K562 (cell line): ENCODE results near the gene NANS. TPM values are rescaled to one million over a fixed set of nuclear protein-coding genes. Genes with fewer than 3 reads are reported as not detected.
A peak's percentile ranks its signal among the peaks of the same experiment; 100 is the strongest.

Source experiments
- ATAC-seq: fragments of 200-7000 bp; cut with Tn5 transposase; 3 replicates; pipeline ENCODE4 v1.9.1; 2020; ENCODE audit warnings: moderate library complexity
- BruUV-seq: library from RNA; stranded (reverse); fragments of 400-500 nt; replicated peaks from 2 replicates; lab custom pipeline; 2021; lab: Mats Ljungman, UMichigan
- CTCF ChIA-PET: fragments of 300-600 bp; formaldehyde crosslinking; extraction: SDS; loops from one replicate; lab custom pipeline; 2021; ENCODE audit warnings: low intra/inter-chr PET ratio; lab: Yijun Ruan, JAX
- POLR2A ChIA-PET: fragments of 300-600, 350-650 bp; sonication (Branson Sonifier 250); formaldehyde crosslinking; extraction: SDS; loops from one replicate; lab custom pipeline; 2021; ENCODE audit warnings: antibody characterized with exemption, inconsistent platforms; lab: Yijun Ruan, JAX
- DNase-seq, 4 experiments: peaks; one replicate each; pipeline versions ENCODE4 v3.0.0 to v3.0.0-alpha.2; 2011 to 2018; ENCODE audit warnings: low spot score in 3 of 4, mixed read lengths in 3 of 4; ENCODE audit errors: extremely low read depth in 1 of 4
- FAIRE-seq: peaks from 2 replicates; lab custom pipeline; 2011; peaks lifted over from hg19 to GRCh38; lab: Jason Lieb, UNC
- H2AFZ ChIP-seq: 2 replicates; pipeline ENCODE4 v1.6.0; 2011; ENCODE audit warnings: low read depth, low read length, control low read depth, inconsistent platforms
- H3K27ac ChIP-seq: fragments of 200-600 bp; 3 replicates; pipeline ENCODE4 v1.8.0; 2011; ENCODE audit warnings: low read depth, mild to moderate bottlenecking, control low read depth, inconsistent platforms, low read length, moderate library complexity, mixed read lengths; ENCODE audit errors: extremely low read depth
- H3K27me3 ChIP-seq, 2 experiments: fragments of 300-600 bp in 1 of 2; 2 replicates in 1 of 2; 3 replicates in 1 of 2; pipeline versions ENCODE4 v1.6.0 to v1.8.0; 2011; ENCODE audit warnings: inconsistent platforms in 2 of 2, low read length in 2 of 2, mild to moderate bottlenecking in 1 of 2, mixed read lengths in 1 of 2, moderate library complexity in 1 of 2; ENCODE audit not compliant: control insufficient read depth in 2 of 2, insufficient read depth in 2 of 2
- H3K36me3 ChIP-seq: fragments of 300-600 bp; 3 replicates; pipeline ENCODE4 v1.8.0; 2011; ENCODE audit warnings: mild to moderate bottlenecking, low read length, inconsistent platforms; ENCODE audit not compliant: control insufficient read depth, insufficient read depth
- H3K4me1 ChIP-seq, 2 experiments: fragments of 200-600 bp in 1 of 2; replicated peaks in 1 of 2; 2 replicates in 1 of 2; 3 replicates in 1 of 2; pipeline versions ENCODE4 v1.5.1 to v1.8.0; 2011; ENCODE audit warnings: inconsistent platforms in 2 of 2, low read length in 2 of 2, mild to moderate bottlenecking in 1 of 2, mixed read lengths in 1 of 2, moderate library complexity in 1 of 2; ENCODE audit not compliant: control insufficient read depth in 2 of 2, insufficient read depth in 2 of 2
- H3K4me2 ChIP-seq: 2 replicates; pipeline ENCODE4 v1.6.1; 2011; ENCODE audit warnings: low read length, control low read depth, inconsistent platforms, mixed read lengths; ENCODE audit not compliant: insufficient read depth
- H3K4me3 ChIP-seq: fragments of 200-600 bp; sonication (generic), shearing (Covaris generic); 2 replicates; pipeline ENCODE4 v1.5.1; 2016; ENCODE audit warnings: control low read depth, inconsistent platforms
- H3K79me2 ChIP-seq: fragments of 200-600 bp; 3 replicates; pipeline ENCODE4 v1.8.0; 2011; ENCODE audit warnings: low read length, inconsistent platforms; ENCODE audit not compliant: control insufficient read depth, insufficient read depth
- H3K9ac ChIP-seq, 2 experiments: 2 replicates each; pipeline versions ENCODE4 v1.6.0 to v1.6.1; 2011; ENCODE audit warnings: low read depth in 2 of 2, low read length in 2 of 2, control low read depth in 1 of 2, inconsistent platforms in 1 of 2, mild to moderate bottlenecking in 1 of 2, mixed read lengths in 1 of 2; ENCODE audit not compliant: insufficient read depth in 1 of 2
- H3K9me1 ChIP-seq: one replicate; pipeline ENCODE4 v1.6.0; 2011; ENCODE audit warnings: inconsistent platforms, mild to moderate bottlenecking, low read length, moderate library complexity; ENCODE audit not compliant: control insufficient read depth, insufficient read depth
- H3K9me3 ChIP-seq: replicated peaks from 2 replicates; pipeline ENCODE4 v1.5.1; 2011; ENCODE audit warnings: low read depth, low read length, inconsistent platforms; ENCODE audit not compliant: control insufficient read depth, insufficient read depth
- H4K20me1 ChIP-seq: replicated peaks from 2 replicates; pipeline ENCODE4 v1.6.1; 2011; ENCODE audit warnings: low read length, inconsistent platforms, mixed read lengths; ENCODE audit not compliant: control insufficient read depth, insufficient read depth
- ATF7 ChIP-seq: fragments of 450-650 bp; IDR thresholded peaks from 2 replicates; pipeline ENCODE4 v1.7.1; 2014; ENCODE audit warnings: mild to moderate bottlenecking, moderate library complexity
- CBX3 ChIP-seq, 2 experiments: IDR thresholded peaks; 1 replicate in 1 of 2; 2 replicates in 1 of 2; pipeline ENCODE4 v1.6.1; 2012; ENCODE audit warnings: inconsistent platforms in 2 of 2, low read length in 2 of 2, borderline replicate concordance in 1 of 2, control low read depth in 1 of 2
- ETS2 ChIP-seq: IDR thresholded peaks from 2 replicates; pipeline ENCODE4 v1.6.1; 2016; ENCODE audit warnings: borderline replicate concordance, missing genetic modification characterization, mild to moderate bottlenecking, moderate library complexity, missing compliant biosample characterization; ENCODE audit not compliant: poor library complexity, severe bottlenecking
- FOXJ3 ChIP-seq: sonication (generic); formaldehyde crosslinking; IDR thresholded peaks from 2 replicates; pipeline ENCODE4 v1.4.0; 2020; ENCODE audit warnings: mild to moderate bottlenecking, missing genetic modification reagents
- HMG20A ChIP-seq: fragments of 450-650 bp; formaldehyde crosslinking; conservative IDR thresholded peaks from 2 replicates; pipeline ENCODE4 v1.4.0; 2020; ENCODE audit warnings: mild to moderate bottlenecking, mixed read lengths
- KLF6 ChIP-seq: fragments of 250-450 bp; sonication (Bioruptor Pico); IDR thresholded peaks from 2 replicates; pipeline ENCODE4 v1.4.0; 2020; ENCODE audit warnings: mild to moderate bottlenecking, moderate library complexity, borderline replicate concordance
- NR2C1 ChIP-seq, 2 experiments: fragments of 450-650 bp; IDR thresholded peaks; 2 replicates each; pipeline ENCODE4 v1.6.1; 2017; ENCODE audit warnings: mild to moderate bottlenecking in 2 of 2, antibody characterized with exemption in 1 of 2, inconsistent platforms in 1 of 2, missing compliant biosample characterization in 1 of 2, missing genetic modification characterization in 1 of 2
- POLR2H ChIP-seq: IDR thresholded peaks from 2 replicates; pipeline ENCODE4 v1.6.1; 2016; ENCODE audit warnings: missing genetic modification characterization, low read depth, mild to moderate bottlenecking, control low read depth, missing compliant biosample characterization, moderate library complexity
- TCF7 ChIP-seq: sonication (generic); IDR thresholded peaks from 2 replicates; pipeline ENCODE4 v1.6.1; 2016; ENCODE audit warnings: antibody characterized with exemption, borderline replicate concordance
- ZBED1 ChIP-seq: IDR thresholded peaks from 2 replicates; pipeline ENCODE4 v1.6.1; 2014
- ZC3H4 ChIP-seq: sonication (generic); formaldehyde crosslinking; IDR thresholded peaks from 2 replicates; pipeline ENCODE4 v1.9.0; 2021; ENCODE audit warnings: missing genetic modification reagents, borderline replicate concordance
- ZFPM2 ChIP-seq: fragments of 250-450 bp; sonication (Bioruptor Pico); IDR thresholded peaks from 2 replicates; pipeline ENCODE4 v1.5.1; 2022; ENCODE audit warnings: mild to moderate bottlenecking
- WGBS: fragments of 100-300 bp; shearing (Covaris generic); methylation state at CpG from one replicate; pipeline ENCODE4 v1.1.6; 2016; ENCODE audit warnings: low coverage, mixed read lengths; ENCODE audit not compliant: insufficient coverage; ENCODE audit errors: missing lambda C conversion rate; 5-methylcytosine and 5-hydroxymethylcytosine counted together
- in situ Hi-C: fragments of 300-500 bp; cut with MboI; formaldehyde crosslinking; loops from 4 replicates; pipeline ENCODE4 v1.15.0; 2018; ENCODE audit warnings: inconsistent platforms, mixed read lengths
- intact Hi-C: fragments of 100-400 bp; cut with micrococcal nuclease; formaldehyde crosslinking; loops from 2 replicates; pipeline ENCODE4 v1.14.2; 2022
- polyA plus RNA-seq, 8 experiments: library from polyadenylated mRNA; depleted of rRNA in 4 of 8; stranded (reverse) in 5 of 8; unstranded in 3 of 8; fragments of >200 nt; fragmentation: Nextera tagmentation in 2 of 8; fragmentation: Illumina TruSeq in 1 of 8; extraction: Ambion mirVana in 2 of 8; extraction: Trizol in 1 of 8; gene quantifications; 2 replicates each; pipeline versions ENCODE4 v1.2.1 to v1.2.3, GENCODE V29; 2011 to 2014; ENCODE audit warnings: inconsistent platforms in 1 of 8, missing spikeins in 1 of 8
- total RNA-seq, 7 experiments: library from RNA; depleted of rRNA in 6 of 7; stranded (reverse); fragments of >200 nt in 6 of 7; fragmentation: Illumina TruSeq in 2 of 7; extraction: Trizol in 2 of 7; gene quantifications; 2 replicates each; pipeline versions ENCODE4 v1.2.1 to v1.2.3, GENCODE V29; 2011 to 2021; ENCODE audit warnings: low replicate concordance in 1 of 7
- TF ChIP-seq, protein P1 (sequence below): sonication (generic); formaldehyde crosslinking; IDR thresholded peaks from 2 replicates; pipeline ENCODE4 v1.8.1; 2023; ENCODE audit warnings: mild to moderate bottlenecking, missing genetic modification reagents, moderate library complexity
- TF ChIP-seq, protein P2 (sequence below): fragments of 450-650 bp; formaldehyde crosslinking; IDR thresholded peaks from 2 replicates; pipeline ENCODE4 v1.4.0; 2022; ENCODE audit warnings: missing genetic modification characterization

Gene NANS
- total and polyA plus RNA-seq, 9 of the 15 experiments (the other 6 are each of a cell fraction or from before 2014, with no cell fraction given), result 37.1 to 181 (median 137) TPM

DNA sequence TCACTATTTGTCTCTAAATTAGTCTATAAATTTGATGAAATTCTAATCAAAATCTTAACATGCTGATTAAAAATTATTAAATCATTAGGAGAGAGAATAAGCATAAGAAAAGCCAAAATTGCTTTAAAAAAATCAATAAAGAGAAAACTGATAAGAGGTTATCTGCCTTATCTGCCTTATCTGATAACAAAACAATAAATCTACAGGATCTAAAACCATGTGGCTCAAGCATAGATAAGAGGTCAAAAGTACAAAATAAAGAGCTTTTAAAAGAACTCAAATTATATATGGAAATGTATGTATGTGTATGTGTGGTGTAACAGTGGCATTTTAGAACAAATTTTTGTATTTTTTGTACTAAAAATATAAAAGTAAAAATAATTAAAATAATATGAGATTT, 43.9 kb downstream of the NANS start:
- Histone ChIP-seq H3K9me1 (no peaks in the 10 kb centered on the region), H2AFZ (no peak overlapping the region), H3K36me3 (peaks cover 67% of the 10 kb centered on the region), H3K27ac (no peak overlapping the region), H3K4me3 (no peak overlapping the region), H3K9ac (no peak overlapping the region), H3K27me3 (no peaks in the 10 kb centered on the region), H3K9me3 (no peaks in the 10 kb centered on the region), H4K20me1 (no peaks in the 10 kb centered on the region), H3K4me2 (no peak overlapping the region), H3K79me2 (no peaks in the 10 kb centered on the region), H3K4me1 (no peaks in the 10 kb centered on the region)
- no peak for FAIRE-seq
- in situ Hi-C loops (no loop called here), intact Hi-C loops (no loop called here)
- BruUV-seq, result no TSS peak
- ChIA-PET POLR2A (interaction anchor here (1.6 kb wide), 1 partner anchor 12 kb away, joined by 3 read pairs; no protein-coding TSS in a partner anchor), CTCF (no interaction called here)
- 0 out of 2 replicates have a peak, but pooled peaks have one; percentile 21 for TF ChIP-seq POLR2H (tag)
- TF ChIP-seq, protein P1, sequence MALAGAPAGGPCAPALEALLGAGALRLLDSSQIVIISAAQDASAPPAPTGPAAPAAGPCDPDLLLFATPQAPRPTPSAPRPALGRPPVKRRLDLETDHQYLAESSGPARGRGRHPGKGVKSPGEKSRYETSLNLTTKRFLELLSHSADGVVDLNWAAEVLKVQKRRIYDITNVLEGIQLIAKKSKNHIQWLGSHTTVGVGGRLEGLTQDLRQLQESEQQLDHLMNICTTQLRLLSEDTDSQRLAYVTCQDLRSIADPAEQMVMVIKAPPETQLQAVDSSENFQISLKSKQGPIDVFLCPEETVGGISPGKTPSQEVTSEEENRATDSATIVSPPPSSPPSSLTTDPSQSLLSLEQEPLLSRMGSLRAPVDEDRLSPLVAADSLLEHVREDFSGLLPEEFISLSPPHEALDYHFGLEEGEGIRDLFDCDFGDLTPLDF (CRISPR knock-in tag), result no peak
- DNase-seq, result no peak
- ATAC-seq, result no peak

GRCh38 chr9:98101416-98101815, 44.9 kb downstream of the NANS start:
- Histone ChIP-seq H3K4me2 (no peak overlapping the region), H3K79me2 (no peaks in the 10 kb centered on the region), H3K4me3 (no peak overlapping the region), H4K20me1 (no peaks in the 10 kb centered on the region), H3K9me3 (no peaks in the 10 kb centered on the region), H3K36me3 (peaks cover 67% of the 10 kb centered on the region), H3K4me1 (no peaks in the 10 kb centered on the region), H2AFZ (no peak overlapping the region), H3K27ac (no peak overlapping the region), H3K9ac (no peak overlapping the region), H3K27me3 (no peaks in the 10 kb centered on the region), H3K9me1 (no peaks in the 10 kb centered on the region)
- no TSS peak for BruUV-seq
- ChIA-PET POLR2A (interaction anchor here (0.7 to 1.6 kb wide), 3 partner anchors 13 to 701 kb away, joined by 3 read pairs; no protein-coding TSS in a partner anchor), CTCF (no interaction called here)
- 87% methylated on average over 7 of the region's 7 CpGs for WGBS
- DNase-seq (no peak), FAIRE-seq (no peak), ATAC-seq (no peak)
- intact Hi-C loops (no loop called here), in situ Hi-C loops (no loop called here)
- TF ChIP-seq ATF7 (no peak), TCF7 (no peak), KLF6 (CRISPR knock-in tag) (no peak), ZFPM2 (no peak), ETS2 (no peak), CBX3 (IDR thresholded peaks at IDR 0.05; ENCODE audit: borderline replicate concordance in 1 of 2, low read length in 2 of 2) (no peak), FOXJ3 (CRISPR knock-in tag) (no peak), ZC3H4 (CRISPR knock-in tag) (no peak), HMG20A (CRISPR knock-in tag) (no peak), ZBED1 (no peak), NR2C1 (IDR thresholded peaks at IDR 0.05) (no peak), NR2C1 (tag; IDR thresholded peaks at IDR 0.05) (no peak)
- TF ChIP-seq, protein P2, sequence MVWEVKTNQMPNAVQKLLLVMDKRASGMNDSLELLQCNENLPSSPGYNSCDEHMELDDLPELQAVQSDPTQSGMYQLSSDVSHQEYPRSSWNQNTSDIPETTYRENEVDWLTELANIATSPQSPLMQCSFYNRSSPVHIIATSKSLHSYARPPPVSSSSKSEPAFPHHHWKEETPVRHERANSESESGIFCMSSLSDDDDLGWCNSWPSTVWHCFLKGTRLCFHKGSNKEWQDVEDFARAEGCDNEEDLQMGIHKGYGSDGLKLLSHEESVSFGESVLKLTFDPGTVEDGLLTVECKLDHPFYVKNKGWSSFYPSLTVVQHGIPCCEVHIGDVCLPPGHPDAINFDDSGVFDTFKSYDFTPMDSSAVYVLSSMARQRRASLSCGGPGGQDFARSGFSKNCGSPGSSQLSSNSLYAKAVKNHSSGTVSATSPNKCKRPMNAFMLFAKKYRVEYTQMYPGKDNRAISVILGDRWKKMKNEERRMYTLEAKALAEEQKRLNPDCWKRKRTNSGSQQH (CRISPR knock-in tag), result no peak
